ENCODE measurements around the gene PARD3.

DNA sequence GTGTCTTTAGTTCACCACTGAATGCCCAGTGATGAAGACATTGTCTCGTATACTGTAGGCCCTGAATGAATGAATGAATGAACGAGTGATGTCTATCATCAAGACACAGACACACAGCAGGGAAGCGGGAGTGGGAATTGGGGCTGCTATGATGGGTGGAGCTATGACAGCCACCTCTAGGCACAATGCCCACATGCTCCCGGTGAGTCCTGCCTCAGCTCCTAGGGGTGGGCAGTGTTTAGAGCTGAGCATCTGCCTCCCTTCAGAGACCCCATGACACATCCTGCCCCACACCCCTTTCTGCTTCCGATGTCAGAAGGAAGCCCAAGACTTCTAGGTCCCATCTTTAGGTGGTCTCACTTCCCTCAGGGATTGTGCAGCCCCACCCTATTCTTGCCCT is 714.1 kb downstream of the PARD3 start:
- TF ChIP-seq, protein P1, sequence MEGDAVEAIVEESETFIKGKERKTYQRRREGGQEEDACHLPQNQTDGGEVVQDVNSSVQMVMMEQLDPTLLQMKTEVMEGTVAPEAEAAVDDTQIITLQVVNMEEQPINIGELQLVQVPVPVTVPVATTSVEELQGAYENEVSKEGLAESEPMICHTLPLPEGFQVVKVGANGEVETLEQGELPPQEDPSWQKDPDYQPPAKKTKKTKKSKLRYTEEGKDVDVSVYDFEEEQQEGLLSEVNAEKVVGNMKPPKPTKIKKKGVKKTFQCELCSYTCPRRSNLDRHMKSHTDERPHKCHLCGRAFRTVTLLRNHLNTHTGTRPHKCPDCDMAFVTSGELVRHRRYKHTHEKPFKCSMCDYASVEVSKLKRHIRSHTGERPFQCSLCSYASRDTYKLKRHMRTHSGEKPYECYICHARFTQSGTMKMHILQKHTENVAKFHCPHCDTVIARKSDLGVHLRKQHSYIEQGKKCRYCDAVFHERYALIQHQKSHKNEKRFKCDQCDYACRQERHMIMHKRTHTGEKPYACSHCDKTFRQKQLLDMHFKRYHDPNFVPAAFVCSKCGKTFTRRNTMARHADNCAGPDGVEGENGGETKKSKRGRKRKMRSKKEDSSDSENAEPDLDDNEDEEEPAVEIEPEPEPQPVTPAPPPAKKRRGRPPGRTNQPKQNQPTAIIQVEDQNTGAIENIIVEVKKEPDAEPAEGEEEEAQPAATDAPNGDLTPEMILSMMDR (conservative IDR thresholded peaks at IDR 0.05): no peak
- TF ChIP-seq EZH2 (IDR thresholded peaks at IDR 0.05; ENCODE audit: low read depth): no peak
